Measurements from ENCODE around the gene MYOG. TPM values are rescaled to one million over a fixed set of nuclear protein-coding genes. Genes with fewer than 3 reads are reported as not detected.

MYOG gene
- total RNA-seq, 2 donors from 2014 or later = 4.4 TPM; not detected in 1

DNA sequence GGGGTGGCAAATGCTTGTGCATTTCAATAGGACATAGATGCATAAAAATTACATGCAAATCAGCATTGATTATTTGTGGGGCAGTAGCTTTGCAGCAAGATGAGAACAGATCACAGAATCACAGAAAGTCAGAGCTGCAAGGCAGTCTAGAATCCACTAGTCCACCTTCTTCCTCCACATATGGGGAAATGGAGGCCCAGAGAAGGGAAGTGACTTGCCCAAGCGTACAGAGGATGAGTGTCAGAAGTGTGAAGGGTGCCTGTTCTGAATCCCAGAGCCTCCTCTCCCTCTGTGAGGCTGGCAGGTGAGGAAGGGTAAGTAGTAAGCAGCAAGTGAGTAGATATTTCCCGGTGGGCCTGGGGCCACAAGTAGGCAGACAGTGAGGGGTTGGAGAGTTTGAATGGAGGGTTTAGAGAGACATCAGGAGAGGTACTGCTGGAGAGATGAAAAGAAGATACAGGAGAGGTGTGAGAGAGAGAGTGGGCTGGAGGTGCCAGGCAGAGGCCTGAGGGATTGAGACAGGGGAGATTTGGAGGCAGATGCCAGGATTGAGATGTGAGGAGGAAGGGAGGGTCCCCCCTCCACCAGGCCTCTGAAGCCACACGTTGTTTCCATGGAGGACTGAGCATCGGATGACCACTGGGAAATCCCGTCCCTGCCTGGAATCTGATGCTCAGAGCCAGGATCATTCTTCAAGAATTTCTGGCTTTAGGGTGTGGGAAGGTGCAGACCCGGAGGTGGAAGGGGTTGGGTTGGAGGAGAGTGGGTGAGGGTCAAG, 4.8 kb upstream of the MYOG start:
- DNase-seq (ENCODE audit: low spot score) = no peak
- 63% methylated on average over 6 of the region's 6 CpGs for WGBS
- Histone ChIP-seq H3K4me1 (replicated peaks) (no peaks in the 10 kb centered on the region), H3K27ac (no peak overlapping the region), H3K9me3 (no peaks in the 10 kb centered on the region), H3K4me3 (no peak overlapping the region), H3K27me3 (replicated peaks; ENCODE audit: insufficient read depth) (no peaks in the 10 kb centered on the region), H3K36me3 (no peaks in the 10 kb centered on the region)
- intact Hi-C loops (cut with DNase I) = no loop called here
- TF ChIP-seq POLR2AphosphoS5 (IDR thresholded peaks at IDR 0.05) = no peak
- TF ChIP-seq, protein P1, sequence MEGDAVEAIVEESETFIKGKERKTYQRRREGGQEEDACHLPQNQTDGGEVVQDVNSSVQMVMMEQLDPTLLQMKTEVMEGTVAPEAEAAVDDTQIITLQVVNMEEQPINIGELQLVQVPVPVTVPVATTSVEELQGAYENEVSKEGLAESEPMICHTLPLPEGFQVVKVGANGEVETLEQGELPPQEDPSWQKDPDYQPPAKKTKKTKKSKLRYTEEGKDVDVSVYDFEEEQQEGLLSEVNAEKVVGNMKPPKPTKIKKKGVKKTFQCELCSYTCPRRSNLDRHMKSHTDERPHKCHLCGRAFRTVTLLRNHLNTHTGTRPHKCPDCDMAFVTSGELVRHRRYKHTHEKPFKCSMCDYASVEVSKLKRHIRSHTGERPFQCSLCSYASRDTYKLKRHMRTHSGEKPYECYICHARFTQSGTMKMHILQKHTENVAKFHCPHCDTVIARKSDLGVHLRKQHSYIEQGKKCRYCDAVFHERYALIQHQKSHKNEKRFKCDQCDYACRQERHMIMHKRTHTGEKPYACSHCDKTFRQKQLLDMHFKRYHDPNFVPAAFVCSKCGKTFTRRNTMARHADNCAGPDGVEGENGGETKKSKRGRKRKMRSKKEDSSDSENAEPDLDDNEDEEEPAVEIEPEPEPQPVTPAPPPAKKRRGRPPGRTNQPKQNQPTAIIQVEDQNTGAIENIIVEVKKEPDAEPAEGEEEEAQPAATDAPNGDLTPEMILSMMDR (IDR thresholded peaks at IDR 0.05) = no peak
- no peak for TF ChIP-seq POLR2A (IDR thresholded peaks at IDR 0.05)

DNA sequence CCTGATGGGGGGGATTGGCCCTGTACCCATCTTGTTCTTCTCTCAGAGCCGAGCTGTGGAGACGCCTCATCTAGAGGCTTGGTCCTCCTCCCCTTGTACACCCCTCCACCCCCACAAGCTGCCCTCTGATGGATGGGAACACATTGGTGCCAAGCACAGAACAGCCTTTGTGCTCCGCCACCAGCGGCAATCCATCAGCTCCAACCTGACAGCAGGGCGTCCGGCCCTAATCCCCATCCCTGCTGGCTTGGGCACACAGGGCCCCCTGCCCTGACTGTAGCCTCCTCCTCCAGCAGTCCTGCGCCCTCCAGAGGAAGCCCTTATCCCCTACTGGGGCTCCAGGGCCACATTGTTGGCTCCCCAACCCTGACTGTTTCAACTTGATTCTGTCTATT, 3.8 kb upstream of the MYOG start:
- no peaks in the 10 kb centered on the region for H3K4me1 ChIP-seq (replicated peaks)
- 71% methylated on average over 7 of the region's 7 CpGs for WGBS
- H3K4me3 ChIP-seq = no peak overlapping the region
- no peaks in the 10 kb centered on the region for H3K27me3 ChIP-seq (replicated peaks; ENCODE audit: insufficient read depth)
- TF ChIP-seq, protein P1 (IDR thresholded peaks at IDR 0.05) = no peak
- TF ChIP-seq POLR2A (IDR thresholded peaks at IDR 0.05) (no peak), POLR2AphosphoS5 (IDR thresholded peaks at IDR 0.05) (no peak)
- no peaks in the 10 kb centered on the region for H3K9me3 ChIP-seq
- intact Hi-C loops (cut with DNase I) = no loop called here
- DNase-seq (ENCODE audit: low spot score) = no peak
- H3K27ac ChIP-seq = no peak overlapping the region
- H3K36me3 ChIP-seq = no peaks in the 10 kb centered on the region

DNA sequence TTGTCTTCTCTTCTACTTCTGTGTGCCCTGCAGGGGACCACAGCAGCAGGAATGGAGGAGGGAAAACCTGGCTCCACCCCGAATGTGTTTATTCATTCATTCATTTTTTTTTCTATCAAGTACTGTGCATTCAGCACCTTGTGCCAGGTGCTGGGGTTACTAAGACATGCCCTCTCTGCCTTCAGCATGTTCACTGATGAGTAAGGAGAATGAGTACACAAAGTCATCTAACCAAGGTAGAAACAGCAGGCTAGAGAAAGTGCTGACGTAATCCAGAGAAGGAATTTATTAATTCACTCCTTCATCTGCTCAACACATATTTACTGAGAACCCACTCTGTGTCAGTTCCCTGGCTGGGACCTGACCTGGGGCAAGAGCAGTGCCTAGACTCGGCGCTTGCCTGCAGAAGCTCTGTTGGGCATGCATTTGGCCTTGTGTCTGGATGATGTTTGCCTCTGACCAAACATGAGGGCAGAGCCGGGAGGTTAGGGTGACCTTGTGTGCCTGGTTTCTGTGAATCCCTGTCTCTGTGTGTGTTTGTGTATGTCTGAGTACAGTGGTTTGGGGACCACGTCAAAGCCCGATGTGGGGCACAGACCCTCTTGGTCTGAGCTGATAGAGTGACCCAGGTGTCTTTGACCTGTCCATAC, 3.3 kb upstream of the MYOG start:
- no peak for DNase-seq (ENCODE audit: low spot score)
- H3K4me1 ChIP-seq (replicated peaks) = no peaks in the 10 kb centered on the region
- intact Hi-C loops (cut with DNase I) = no loop called here

DNA sequence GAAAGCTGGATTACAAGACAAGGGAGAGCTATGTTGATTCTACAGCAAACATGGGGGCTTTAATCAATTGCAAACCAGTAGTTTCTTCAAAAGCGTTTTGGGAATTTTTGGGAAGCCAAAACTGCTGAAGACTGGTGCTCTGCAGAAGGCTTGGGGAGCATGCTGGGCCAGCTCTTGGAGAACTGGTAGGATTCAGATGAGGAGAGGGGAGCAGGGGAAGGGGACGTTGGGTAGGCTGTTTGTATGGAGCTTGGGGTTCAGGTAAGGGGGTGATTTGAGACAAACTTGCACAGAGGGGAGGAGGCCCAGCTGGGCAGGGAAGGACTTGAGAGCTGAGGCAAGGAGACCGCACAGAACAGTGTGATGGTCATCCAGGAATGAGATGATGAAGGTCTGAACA, 2.6 kb upstream of the MYOG start:
- Histone ChIP-seq H3K4me1 (replicated peaks) (no peaks in the 10 kb centered on the region), H3K27me3 (replicated peaks; ENCODE audit: insufficient read depth) (no peaks in the 10 kb centered on the region), H3K4me3 (no peak overlapping the region), H3K36me3 (no peaks in the 10 kb centered on the region), H3K27ac (no peak overlapping the region), H3K9me3 (no peaks in the 10 kb centered on the region)
- TF ChIP-seq POLR2A (IDR thresholded peaks at IDR 0.05) = no peak
- no peak for TF ChIP-seq POLR2AphosphoS5 (IDR thresholded peaks at IDR 0.05)
- TF ChIP-seq, protein P1 (IDR thresholded peaks at IDR 0.05) = no peak
- WGBS = 92% methylated on average over 3 of the region's 3 CpGs
- intact Hi-C loops (cut with DNase I) = no loop called here
- DNase-seq (ENCODE audit: low spot score) = no peak

More for the DNA sequence above, 3.3 kb upstream of the MYOG start:
- no peaks in the 10 kb centered on the region for H3K27me3 ChIP-seq (replicated peaks; ENCODE audit: insufficient read depth)
- H3K4me3 ChIP-seq = no peak overlapping the region
- no peaks in the 10 kb centered on the region for H3K9me3 ChIP-seq
- TF ChIP-seq, protein P1 (IDR thresholded peaks at IDR 0.05) = no peak
- no peak for TF ChIP-seq POLR2A (IDR thresholded peaks at IDR 0.05)
- no peak for TF ChIP-seq POLR2AphosphoS5 (IDR thresholded peaks at IDR 0.05)
- no peaks in the 10 kb centered on the region for H3K36me3 ChIP-seq
- no peak overlapping the region for H3K27ac ChIP-seq
- WGBS = 89% methylated on average over 7 of the region's 7 CpGs

Data from prostate gland (tissue), 2 donors.